ES-I3 (cell line): ENCODE measurements around the gene RAET1G.
A peak's percentile ranks its signal among the peaks of the same experiment; 100 is the strongest.
"Not testable (repeated sequence)": the region's sequence is repeated elsewhere in the genome, so short reads cannot be mapped to it uniquely, and the experiment has no call there.

Source experiments
- H3K36me3 ChIP-seq: 2 replicates; pipeline ENCODE4 v1.6.1; 2013; ENCODE audit warnings: mild to moderate bottlenecking, low read length, control low read depth, moderate library complexity; ENCODE audit not compliant: insufficient read depth
- H3K4me1 ChIP-seq: 2 replicates; pipeline ENCODE4 v1.6.1; 2013; ENCODE audit warnings: mild to moderate bottlenecking, control low read depth, low read length; ENCODE audit not compliant: insufficient read depth
- H3K9ac ChIP-seq: 2 replicates; pipeline ENCODE4 v1.6.1; 2013; ENCODE audit warnings: low read depth, mild to moderate bottlenecking, low read length, moderate library complexity
- H3K9me3 ChIP-seq: 2 replicates; pipeline ENCODE4 v1.6.1; 2013; ENCODE audit warnings: mild to moderate bottlenecking, low read length, moderate library complexity; ENCODE audit not compliant: control insufficient read depth, insufficient read depth

The RAET1G gene, protein sequence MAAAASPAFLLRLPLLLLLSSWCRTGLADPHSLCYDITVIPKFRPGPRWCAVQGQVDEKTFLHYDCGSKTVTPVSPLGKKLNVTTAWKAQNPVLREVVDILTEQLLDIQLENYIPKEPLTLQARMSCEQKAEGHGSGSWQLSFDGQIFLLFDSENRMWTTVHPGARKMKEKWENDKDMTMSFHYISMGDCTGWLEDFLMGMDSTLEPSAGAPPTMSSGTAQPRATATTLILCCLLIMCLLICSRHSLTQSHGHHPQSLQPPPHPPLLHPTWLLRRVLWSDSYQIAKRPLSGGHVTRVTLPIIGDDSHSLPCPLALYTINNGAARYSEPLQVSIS

DNA sequence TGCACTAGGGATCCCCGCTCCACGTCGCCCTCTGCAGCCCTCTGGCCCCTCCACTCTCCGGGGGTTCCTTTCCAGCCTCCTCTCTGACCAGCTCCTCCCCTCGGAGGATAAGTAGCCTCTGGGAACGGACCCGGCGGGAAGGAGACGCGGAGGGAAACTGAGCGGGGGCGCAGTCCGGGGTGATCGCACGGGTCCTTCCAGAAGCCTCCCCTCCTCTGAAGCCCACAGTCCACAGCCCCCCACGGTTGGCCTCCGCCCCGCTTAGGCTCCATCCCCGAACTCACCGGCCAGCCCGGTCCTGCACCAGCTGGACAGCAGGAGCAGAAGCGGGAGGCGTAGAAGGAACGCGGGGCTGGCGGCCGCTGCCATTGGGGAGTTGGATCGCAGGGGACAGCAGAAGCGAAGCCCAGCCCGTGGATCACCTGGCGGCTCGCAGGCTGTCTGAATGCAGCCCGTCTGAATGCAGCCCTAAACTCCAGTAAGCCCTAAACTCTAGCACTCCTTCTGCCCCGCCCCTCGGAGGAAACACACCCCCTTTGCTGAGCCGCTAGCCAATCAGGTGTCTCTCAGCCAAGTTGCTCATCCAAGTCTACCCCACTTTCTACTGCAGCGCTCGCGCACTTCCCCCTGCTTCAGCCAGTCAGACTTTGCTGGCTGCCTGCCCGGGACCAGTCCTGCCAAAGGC lies at the start of gene RAET1G:
RAET1G (minus strand) TSS at position 480 of the 685 bp plus-strand sequence; CDS start at position 369, 111 bp downstream.
- no peaks in the 10 kb centered on the region for H3K36me3 ChIP-seq
- H3K9ac ChIP-seq, result peak within 1 kb of the TSS; percentile 49; the same call in 1 of the 2 replicates
- no peaks in the 10 kb centered on the region; the same call in 1 of the 2 replicates for H3K9me3 ChIP-seq
- no peaks in the 10 kb centered on the region for H3K4me1 ChIP-seq

DNA sequence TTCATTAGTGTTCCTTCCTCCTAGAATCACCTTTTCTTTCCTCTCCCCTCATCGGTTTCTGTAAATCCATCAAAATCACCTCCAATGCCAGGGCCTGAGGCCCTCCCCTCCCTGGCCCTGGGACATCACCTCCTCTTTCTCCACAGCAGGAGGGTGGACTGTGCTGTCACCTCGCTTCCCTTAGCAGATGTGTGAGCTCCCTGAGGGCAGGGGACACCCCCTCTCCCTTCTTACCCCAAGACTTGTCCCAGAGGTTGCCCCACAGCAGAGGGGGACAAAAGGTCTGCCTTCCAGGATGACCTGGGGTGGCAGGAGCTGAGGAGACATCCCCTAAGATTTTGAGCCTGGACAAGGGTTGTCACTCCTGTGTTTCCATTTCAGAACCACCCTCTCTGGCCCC lies 46.7 kb upstream of the RAET1G start:
- no peak overlapping the region for H3K9ac ChIP-seq
- no peaks in the 10 kb centered on the region for H3K36me3 ChIP-seq
- no peaks in the 10 kb centered on the region for H3K4me1 ChIP-seq

DNA sequence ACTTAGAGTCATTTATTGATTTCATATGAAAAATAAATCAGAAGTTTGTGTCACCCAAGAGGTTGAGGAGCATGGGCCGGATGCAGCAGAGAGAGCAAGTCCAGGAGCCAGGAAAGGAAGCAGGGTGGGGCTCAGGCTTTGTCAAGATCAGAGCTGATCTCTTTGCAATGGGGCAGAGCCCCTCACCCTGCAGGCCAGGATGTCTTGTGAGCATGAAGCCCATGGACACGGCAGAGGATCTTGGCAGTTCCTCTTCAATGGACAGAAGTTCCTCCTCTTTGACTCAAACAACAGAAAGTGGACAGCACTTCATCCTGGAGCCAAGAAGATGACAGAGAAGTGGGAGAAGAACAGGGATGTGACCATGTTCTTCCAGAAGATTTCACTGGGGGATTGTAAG lies 46.0 kb upstream of the RAET1G start:
- not testable (repeated sequence) for H3K9me3 ChIP-seq, H3K9ac ChIP-seq, H3K4me1 ChIP-seq, H3K36me3 ChIP-seq

More for the DNA sequence above, 46.7 kb upstream of the RAET1G start:
- H3K9me3 ChIP-seq, result no peaks in the 10 kb centered on the region

DNA sequence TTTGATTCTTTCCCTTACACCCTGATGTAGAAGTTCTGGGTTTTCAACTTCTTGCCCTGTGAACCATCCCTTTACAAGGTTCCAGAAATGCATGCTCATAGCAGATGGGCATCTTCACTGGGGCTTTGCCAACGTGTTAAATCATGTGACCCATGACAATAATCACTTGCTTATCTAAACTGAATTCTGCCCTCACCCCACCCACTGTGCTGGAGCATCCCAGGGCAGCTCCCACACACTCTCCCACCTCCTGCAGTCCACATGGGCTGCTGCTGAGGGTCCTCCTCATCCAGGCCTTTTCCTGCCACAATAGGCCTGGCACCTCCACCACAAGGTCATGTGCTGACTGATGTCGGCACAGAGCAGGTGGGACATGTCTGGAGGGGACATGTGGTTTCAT lies 45.1 kb upstream of the RAET1G start:
- H3K9me3 ChIP-seq, H3K36me3 ChIP-seq, H3K4me1 ChIP-seq, H3K9ac ChIP-seq: not testable (repeated sequence)

DNA sequence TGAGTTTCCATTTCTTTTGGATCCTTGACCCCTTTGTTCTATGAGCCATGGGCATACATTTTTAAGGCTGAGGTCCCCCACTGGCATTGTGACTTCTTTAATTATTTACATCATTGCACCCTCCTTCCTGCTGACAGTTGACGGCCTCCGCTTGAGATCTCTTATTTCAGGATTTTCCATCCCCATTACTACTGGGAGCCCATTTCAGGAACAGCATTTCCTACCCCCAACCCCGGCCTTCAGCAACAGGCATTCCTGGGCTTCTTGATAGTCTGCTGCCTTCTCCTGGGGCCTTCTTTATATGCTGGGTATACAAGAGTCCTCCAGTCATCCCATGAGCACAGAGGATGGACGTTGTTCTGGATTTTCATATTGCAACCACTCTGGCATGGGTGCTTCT lies 44.7 kb upstream of the RAET1G start:
- Histone ChIP-seq H3K36me3 (no peaks in the 10 kb centered on the region), H3K9me3 (no peaks in the 10 kb centered on the region), H3K9ac (no peak overlapping the region), H3K4me1 (peaks cover 6% of the 10 kb centered on the region; the same call in 1 of the 2 replicates)

DNA sequence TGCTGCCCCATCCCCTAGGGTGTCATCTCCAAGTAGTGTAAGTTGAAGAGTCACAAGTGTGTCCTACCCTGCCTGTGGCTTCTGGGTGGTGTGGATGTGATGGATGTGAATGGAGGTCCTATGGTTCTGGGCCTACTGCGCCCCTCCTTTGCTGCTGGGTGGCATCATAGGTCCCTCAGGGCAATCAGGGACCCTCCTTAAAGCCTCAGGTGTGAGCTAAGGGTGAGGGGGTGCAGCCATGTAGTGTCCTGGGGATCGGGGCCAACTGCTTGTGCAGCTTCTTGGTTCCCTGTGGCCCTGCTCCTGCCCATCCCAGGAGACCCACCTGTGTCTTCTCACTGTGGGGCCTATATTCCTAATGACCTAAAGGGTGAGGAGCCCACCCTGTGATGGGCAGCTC lies 43.4 kb upstream of the RAET1G start:
- not testable (repeated sequence) for H3K9ac ChIP-seq, H3K9me3 ChIP-seq, H3K4me1 ChIP-seq, H3K36me3 ChIP-seq

DNA sequence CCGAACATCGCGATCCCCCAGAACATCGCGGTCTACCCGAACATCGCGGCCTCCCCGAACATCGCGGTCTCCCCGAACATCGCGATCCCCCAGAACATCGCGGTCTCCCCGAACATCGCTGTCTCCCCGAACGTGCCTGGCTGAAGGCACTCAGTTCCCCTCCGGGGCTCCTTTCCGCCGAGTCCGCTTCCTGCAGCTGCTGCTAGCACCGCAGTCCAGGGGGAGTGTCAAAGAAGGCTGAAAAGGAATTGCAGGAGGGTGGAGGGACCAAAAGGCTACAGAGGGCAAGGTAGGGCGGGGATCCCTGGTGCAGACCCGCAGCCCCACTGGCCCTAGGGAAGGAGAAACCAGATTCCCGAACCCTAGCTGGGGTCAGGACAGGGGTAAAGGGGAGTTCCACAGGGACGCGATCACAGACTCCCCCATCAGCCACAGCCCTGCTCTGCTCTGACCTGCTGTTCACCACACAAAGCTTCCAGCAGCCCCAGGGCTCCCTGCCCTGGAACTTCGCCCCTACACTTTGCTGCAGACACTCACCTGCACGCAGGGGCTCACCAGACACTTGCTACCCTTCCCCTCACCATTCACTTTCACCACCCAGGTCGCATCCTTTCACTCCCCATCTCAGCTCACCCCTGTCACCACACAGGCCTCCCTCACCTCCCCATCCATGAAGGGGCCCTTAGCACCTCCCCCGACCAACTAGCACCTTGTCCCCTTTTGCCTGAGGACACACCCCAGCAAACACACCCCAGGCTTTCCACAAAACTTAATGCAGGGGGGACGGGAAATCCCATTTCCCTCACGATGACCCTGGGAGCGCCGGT lies 42.5 kb upstream of the RAET1G start:
- H3K36me3 ChIP-seq, result no peaks in the 10 kb centered on the region
- peaks cover 7% of the 10 kb centered on the region; the same call in 1 of the 2 replicates for H3K4me1 ChIP-seq
- H3K9me3 ChIP-seq, result no peaks in the 10 kb centered on the region
- H3K9ac ChIP-seq, result peak overlapping the region; percentile 94; the same call in 1 of the 2 replicates

DNA sequence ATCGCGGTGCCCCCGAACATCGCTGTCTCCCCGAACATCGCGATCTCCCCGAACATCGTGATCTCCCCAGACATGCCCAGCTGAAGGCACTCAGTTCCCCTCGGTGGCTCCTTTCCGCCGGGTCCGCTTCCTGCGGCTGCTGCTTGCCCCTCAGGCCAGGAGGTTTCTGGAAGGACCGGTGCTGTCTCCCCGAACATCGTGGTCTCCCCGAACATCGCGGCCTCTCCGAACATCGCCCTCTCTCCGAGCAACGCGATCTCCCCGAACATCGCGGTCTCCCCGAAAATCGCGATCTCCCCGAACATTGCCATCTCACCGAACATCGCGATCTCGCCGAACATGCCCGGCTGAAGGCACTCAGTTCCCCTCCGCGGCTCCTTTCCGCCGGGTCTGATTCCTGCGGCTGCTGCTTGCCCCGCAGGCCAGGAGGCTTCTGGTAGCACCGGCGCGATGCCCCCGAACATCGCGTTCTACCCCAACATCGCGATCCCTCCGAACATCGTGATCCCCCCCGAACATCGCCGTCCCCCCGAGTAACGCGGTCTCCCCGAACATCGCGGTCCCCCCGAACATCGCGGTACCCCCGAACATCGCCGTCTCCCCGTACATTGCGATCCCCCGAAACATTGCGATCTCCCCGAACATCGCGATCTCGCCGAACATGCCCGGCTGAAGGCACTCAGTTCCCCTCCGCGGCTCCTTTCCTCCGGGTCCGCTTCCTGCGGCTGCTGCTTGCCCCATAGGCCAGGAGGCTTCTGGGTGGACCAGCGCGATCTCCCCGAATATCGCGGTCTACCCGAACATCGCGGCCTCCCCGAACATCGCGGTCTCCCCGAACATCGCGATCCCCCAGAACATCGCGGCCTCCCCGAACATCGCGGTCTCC lies 41.6 kb upstream of the RAET1G start:
- H3K36me3 ChIP-seq, result no peaks in the 10 kb centered on the region
- peaks cover 7% of the 10 kb centered on the region; the same call in 1 of the 2 replicates for H3K4me1 ChIP-seq
- no peaks in the 10 kb centered on the region for H3K9me3 ChIP-seq
- peak overlapping the region; percentile 94 for H3K9ac ChIP-seq

DNA sequence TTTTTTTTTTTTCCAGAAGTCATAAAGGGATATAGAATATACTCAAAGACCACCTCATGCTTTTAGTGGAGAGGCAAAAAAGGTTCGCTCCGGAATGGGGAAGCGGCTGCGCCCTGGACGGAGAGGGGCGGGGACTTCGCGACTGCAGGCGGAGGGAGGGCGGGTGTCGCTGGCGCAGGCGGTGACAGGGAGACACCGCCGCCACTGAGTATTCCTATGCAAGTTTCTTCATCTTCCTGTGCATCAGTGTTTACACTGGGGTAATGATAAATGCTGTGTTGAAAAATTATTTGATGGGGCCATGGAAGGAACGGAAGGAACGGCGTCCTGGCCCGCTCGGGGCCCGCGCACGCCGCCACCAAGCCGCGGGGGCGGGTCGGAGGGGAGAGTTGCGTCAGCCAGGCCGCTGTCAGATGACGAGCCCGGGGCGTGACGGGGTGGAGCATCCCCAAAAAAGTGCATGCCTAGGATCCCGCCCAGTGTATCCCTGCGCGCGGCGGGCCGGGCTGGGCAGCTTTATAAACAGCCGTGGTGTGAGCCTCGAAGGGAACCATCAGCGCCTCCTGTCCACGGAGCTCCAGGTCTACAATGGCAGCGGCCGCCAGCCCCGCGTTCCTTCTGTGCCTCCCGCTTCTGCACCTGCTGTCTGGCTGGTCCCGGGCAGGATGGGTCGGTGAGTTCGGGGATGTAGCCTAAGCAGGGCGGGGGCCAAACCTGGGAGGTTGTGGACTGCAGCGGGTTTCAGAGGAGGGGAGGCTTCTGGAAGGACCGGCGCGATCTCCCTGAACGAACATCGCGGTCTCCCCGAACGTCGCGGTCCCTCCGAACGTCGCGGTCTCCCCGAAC lies 40.8 kb upstream of the RAET1G start, which contains the start of gene ULBP1:
ULBP1 (plus strand) TSS at position 482 of the 846 bp plus-strand sequence; CDS start at position 589, 107 bp downstream.
- H3K4me1 ChIP-seq, result peaks cover 7% of the 10 kb centered on the region; the same call in 1 of the 2 replicates
- H3K9me3 ChIP-seq, result no peaks in the 10 kb centered on the region
- no peaks in the 10 kb centered on the region for H3K36me3 ChIP-seq
- peak within 1 kb of the TSS; percentile 94 for H3K9ac ChIP-seq

DNA sequence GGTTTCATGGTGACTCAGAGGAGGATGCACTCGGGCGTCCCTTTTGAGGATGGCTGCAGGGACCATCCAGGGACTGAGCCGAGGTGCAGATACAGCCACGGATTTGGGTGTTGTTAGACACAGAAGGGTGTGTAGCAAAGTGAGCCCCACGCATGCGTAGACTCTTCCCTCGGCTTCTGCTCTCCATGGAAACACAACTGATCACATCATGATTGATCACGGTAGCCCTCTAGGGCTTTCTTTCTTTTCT lies 40.2 kb upstream of the RAET1G start:
- Histone ChIP-seq H3K4me1 (peaks cover 7% of the 10 kb centered on the region; the same call in 1 of the 2 replicates), H3K36me3 (no peaks in the 10 kb centered on the region), H3K9ac (peak overlapping the region; percentile 94), H3K9me3 (no peaks in the 10 kb centered on the region)

DNA sequence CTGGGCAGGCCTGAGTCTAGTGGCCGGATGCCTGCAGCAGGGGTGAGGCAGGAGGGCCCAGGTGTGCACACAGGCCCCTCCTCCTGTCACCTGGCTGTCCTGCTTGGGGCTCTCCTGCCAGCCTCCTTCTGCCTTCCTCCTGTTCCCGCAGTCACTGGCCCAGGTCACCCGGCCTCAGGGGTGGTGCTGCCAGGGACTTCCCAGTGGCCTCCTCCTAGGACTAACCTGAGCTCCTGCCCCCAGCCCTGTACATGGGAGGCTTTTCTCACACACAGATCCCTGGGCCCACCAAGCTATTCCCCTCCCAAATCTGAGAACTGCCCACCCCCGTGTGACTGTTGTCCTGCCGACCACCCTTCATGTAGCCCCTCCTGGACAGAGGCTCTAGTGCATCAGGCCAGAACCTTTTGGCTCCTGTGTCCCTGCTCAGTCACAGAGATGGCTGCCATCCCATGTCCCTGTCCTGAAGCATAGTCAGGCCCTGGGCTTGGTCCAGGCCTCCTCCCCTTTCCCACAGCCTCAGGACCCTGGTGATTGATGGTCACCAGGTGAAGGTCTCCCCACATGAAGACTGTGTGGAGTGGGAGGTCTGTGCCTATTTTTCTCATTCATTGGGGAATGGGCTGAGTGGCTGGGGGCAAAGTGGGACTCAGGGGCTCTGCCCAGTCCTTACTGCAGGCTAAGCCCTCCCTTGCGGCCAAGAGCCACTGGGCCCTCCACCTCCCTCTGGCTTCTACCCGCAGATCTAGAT lies 39.7 kb upstream of the RAET1G start:
- H3K9me3 ChIP-seq, result no peaks in the 10 kb centered on the region
- H3K36me3 ChIP-seq, result no peaks in the 10 kb centered on the region
- peaks cover 7% of the 10 kb centered on the region; the same call in 1 of the 2 replicates for H3K4me1 ChIP-seq
- peak overlapping the region; percentile 94; the same call in 1 of the 2 replicates for H3K9ac ChIP-seq

DNA sequence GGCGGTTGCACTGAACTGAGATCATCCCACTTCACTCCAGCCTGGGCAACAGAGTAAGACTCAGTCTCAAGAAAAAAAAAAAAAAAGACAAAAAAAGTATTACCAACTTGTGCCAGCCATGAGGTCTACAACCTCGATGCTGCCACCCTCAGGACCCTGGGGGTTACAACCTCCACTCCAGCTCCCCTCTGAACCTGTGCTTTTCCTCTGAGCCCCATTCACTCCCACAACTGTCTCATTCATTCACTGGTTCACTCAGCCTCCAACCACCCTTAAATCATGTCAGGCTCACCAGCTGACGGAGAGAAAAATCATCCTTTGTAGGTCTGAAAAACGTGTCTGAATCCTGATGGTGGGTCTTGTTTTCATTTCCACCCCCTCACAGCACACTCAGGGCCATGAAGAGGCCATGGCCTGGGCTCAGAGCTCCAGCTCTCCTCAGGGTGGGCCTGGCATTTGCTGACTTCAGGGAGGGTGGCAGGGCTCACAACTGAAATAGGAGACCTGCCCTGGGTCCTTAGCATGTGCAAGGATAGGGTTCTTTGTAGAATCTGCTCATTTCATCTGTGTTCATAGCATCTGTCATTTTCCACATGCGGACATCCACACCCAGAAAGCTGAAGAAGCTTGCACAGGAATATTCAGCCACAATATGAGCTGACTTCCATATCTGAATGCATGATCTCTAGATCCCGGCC lies 39.0 kb upstream of the RAET1G start:
- H3K36me3 ChIP-seq, result no peaks in the 10 kb centered on the region
- H3K9ac ChIP-seq, result no peak overlapping the region

More for the DNA sequence above, 39.0 kb upstream of the RAET1G start:
- Histone ChIP-seq H3K4me1 (peaks cover 7% of the 10 kb centered on the region; the same call in 1 of the 2 replicates), H3K9me3 (no peaks in the 10 kb centered on the region)
